ENCODE results near the gene STYK1.

GRCh38 chr12:10634427-10634826, 39.4 kb downstream of the STYK1 start:
- TF ChIP-seq, protein P1, sequence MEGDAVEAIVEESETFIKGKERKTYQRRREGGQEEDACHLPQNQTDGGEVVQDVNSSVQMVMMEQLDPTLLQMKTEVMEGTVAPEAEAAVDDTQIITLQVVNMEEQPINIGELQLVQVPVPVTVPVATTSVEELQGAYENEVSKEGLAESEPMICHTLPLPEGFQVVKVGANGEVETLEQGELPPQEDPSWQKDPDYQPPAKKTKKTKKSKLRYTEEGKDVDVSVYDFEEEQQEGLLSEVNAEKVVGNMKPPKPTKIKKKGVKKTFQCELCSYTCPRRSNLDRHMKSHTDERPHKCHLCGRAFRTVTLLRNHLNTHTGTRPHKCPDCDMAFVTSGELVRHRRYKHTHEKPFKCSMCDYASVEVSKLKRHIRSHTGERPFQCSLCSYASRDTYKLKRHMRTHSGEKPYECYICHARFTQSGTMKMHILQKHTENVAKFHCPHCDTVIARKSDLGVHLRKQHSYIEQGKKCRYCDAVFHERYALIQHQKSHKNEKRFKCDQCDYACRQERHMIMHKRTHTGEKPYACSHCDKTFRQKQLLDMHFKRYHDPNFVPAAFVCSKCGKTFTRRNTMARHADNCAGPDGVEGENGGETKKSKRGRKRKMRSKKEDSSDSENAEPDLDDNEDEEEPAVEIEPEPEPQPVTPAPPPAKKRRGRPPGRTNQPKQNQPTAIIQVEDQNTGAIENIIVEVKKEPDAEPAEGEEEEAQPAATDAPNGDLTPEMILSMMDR (IDR thresholded peaks at IDR 0.05; ENCODE audit: borderline replicate concordance, extremely low read depth, low read length, poor library complexity, severe bottlenecking), result no peak
- TF ChIP-seq EZH2 (IDR thresholded peaks at IDR 0.05; ENCODE audit: borderline replicate concordance, low read depth, low read length, severe bottlenecking), result no peak
